Measurements from ENCODE around the gene OSCP1.

DNA sequence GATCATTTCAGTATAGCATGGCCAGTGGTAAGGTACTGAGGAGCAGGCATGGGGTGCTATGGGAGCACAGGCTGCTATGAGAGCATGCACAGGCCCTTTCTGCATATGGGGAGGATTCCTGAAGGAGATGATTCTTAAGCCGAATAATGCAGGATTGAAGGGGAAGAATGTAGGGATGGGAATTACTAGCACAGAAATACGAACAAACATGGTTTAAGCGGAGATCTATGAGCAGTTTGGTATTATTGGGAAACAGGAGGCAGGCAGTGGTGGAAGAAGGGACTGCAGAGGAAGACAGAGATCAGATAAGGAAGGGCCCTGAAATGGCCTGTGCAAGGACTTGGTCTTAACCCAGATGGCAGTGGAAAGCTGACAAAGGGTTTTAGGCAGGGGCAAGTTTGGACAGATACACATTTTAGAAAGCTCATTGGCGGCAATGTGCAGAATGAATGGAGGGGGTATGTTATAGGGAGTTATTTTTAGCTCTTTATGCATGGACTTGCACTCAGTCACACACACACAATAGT, 1.7 kb downstream of the OSCP1 start:
- TF ChIP-seq TAF1 (IDR thresholded peaks at IDR 0.05; ENCODE audit: borderline replicate concordance, low read depth, low read length) (no peak), POLR2AphosphoS5 (IDR thresholded peaks at IDR 0.05; ENCODE audit: low read depth, low read length) (no peak), MXI1 (IDR thresholded peaks at IDR 0.05; ENCODE audit: low read depth, low read length) (no peak), TCF12 (IDR thresholded peaks at IDR 0.05) (no peak)
- TF ChIP-seq, protein P1, sequence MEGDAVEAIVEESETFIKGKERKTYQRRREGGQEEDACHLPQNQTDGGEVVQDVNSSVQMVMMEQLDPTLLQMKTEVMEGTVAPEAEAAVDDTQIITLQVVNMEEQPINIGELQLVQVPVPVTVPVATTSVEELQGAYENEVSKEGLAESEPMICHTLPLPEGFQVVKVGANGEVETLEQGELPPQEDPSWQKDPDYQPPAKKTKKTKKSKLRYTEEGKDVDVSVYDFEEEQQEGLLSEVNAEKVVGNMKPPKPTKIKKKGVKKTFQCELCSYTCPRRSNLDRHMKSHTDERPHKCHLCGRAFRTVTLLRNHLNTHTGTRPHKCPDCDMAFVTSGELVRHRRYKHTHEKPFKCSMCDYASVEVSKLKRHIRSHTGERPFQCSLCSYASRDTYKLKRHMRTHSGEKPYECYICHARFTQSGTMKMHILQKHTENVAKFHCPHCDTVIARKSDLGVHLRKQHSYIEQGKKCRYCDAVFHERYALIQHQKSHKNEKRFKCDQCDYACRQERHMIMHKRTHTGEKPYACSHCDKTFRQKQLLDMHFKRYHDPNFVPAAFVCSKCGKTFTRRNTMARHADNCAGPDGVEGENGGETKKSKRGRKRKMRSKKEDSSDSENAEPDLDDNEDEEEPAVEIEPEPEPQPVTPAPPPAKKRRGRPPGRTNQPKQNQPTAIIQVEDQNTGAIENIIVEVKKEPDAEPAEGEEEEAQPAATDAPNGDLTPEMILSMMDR (IDR thresholded peaks at IDR 0.05): no peak
- TF ChIP-seq, protein P2, sequence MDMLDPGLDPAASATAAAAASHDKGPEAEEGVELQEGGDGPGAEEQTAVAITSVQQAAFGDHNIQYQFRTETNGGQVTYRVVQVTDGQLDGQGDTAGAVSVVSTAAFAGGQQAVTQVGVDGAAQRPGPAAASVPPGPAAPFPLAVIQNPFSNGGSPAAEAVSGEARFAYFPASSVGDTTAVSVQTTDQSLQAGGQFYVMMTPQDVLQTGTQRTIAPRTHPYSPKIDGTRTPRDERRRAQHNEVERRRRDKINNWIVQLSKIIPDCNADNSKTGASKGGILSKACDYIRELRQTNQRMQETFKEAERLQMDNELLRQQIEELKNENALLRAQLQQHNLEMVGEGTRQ (IDR thresholded peaks at IDR 0.05; ENCODE audit: borderline replicate concordance, low read depth, low read length): no peak
- TF ChIP-seq, protein P3, sequence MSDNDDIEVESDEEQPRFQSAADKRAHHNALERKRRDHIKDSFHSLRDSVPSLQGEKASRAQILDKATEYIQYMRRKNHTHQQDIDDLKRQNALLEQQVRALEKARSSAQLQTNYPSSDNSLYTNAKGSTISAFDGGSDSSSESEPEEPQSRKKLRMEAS (IDR thresholded peaks at IDR 0.05; ENCODE audit: low read depth): no peak

Measured in SK-N-SH (cell line).